ENCODE results near the gene TM2D1. TPM values are rescaled to one million over a fixed set of nuclear protein-coding genes. Genes with fewer than 3 reads are reported as not detected.

The TM2D1 gene
- total and polyA plus RNA-seq, 4 donors = 13.7 to 33.4 (median 25.7) TPM

DNA sequence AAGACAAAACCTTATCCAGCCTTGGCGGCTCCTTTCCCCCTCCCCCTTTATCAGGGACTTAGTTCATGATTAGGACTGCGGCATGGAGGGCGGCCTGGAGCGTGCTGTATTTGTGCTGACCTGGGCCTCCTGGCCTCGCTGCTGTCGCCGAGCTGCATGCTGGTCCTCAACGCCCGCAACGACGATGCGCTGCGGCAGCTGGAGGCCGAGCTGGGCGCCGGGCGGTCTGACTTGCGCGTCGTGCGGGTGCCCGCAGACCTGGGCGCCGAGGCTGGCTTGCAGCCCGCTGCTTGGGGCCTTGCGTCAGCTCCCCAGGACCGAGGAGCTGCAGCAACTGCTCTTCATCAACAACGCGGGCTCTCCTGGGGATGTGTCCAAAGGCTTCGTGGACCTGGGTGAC, 70.9 kb downstream of the TM2D1 start:
- TF ChIP-seq RXRA (IDR thresholded peaks at IDR 0.05) (no peak), REST (IDR thresholded peaks at IDR 0.05) (no peak), RAD21 (IDR thresholded peaks at IDR 0.05) (no peak), GABPA (IDR thresholded peaks at IDR 0.05 in 1 of 2, conservative IDR thresholded peaks at IDR 0.05 in 1 of 2) (no peak), NR2F2 (IDR thresholded peaks at IDR 0.05) (no peak), HNF4G (IDR thresholded peaks at IDR 0.05) (no peak)
- TF ChIP-seq, protein P1, sequence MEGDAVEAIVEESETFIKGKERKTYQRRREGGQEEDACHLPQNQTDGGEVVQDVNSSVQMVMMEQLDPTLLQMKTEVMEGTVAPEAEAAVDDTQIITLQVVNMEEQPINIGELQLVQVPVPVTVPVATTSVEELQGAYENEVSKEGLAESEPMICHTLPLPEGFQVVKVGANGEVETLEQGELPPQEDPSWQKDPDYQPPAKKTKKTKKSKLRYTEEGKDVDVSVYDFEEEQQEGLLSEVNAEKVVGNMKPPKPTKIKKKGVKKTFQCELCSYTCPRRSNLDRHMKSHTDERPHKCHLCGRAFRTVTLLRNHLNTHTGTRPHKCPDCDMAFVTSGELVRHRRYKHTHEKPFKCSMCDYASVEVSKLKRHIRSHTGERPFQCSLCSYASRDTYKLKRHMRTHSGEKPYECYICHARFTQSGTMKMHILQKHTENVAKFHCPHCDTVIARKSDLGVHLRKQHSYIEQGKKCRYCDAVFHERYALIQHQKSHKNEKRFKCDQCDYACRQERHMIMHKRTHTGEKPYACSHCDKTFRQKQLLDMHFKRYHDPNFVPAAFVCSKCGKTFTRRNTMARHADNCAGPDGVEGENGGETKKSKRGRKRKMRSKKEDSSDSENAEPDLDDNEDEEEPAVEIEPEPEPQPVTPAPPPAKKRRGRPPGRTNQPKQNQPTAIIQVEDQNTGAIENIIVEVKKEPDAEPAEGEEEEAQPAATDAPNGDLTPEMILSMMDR (IDR thresholded peaks at IDR 0.05; ENCODE audit: low read depth, low read length, missing input control) = no peak
- DNase-seq (ENCODE audit: low spot score) = no peak
- Histone ChIP-seq H3K9me3 (ENCODE audit: control insufficient read depth in 4 of 4, low read length in 3 of 4) (no peaks in the 10 kb centered on the region), H3K4me3 (ENCODE audit: low read depth in 1 of 3, low read length in 3 of 3) (no peak overlapping the region), H3K4me1 (ENCODE audit: control insufficient read depth in 4 of 4, insufficient read depth in 4 of 4, low read length in 3 of 4) (no peaks in the 10 kb centered on the region), H3K27me3 (ENCODE audit: control insufficient read depth in 4 of 4, insufficient read depth in 4 of 4, low read length in 3 of 4) (no peaks in the 10 kb centered on the region), H3K27ac (ENCODE audit: low read depth in 1 of 2, low read length in 2 of 2) (no peak overlapping the region), H3K9ac (ENCODE audit: low read depth in 1 of 2, low read length in 2 of 2) (no peak overlapping the region), H3K36me3 (ENCODE audit: control insufficient read depth in 4 of 4, insufficient read depth in 3 of 4, low read depth in 1 of 4, low read length in 3 of 4) (no peaks in the 10 kb centered on the region)
- WGBS = 93% methylated on average over 30 of the region's 30 CpGs

DNA sequence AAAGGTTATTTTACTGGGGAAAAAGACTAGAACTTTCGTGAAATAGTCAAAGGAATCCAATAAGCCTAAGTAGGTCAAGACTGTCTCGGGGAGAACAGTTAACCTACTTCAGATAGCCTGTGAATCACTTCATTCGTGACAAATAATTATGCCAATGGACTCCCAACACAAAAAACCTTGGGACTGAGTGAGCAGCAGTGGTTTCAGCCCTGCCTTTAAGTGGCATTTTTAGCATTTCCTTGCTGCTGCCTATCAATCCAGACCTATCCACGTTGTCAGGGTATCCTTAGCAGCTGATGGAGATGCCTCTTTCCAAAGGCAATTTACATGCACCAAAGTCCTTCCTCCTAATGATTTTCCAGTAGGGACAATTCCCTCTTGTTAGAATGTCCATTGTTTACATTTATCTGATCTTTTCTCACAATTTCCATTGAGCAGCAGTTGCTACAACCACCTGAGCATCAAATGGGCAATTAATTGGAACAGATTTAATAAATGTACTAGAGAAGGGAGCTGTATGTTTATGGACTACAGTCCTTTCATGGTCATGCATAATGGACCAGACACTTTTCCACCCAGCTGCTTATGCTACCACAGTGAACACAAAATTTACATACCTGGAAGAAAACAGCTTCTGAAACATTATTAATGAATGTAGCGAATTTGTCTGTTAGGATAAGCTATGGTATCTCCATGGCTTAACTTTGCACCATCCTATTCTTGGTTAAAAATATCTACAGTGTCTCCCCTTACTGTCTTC, 75.8 kb downstream of the TM2D1 start:
- no peak overlapping the region for H3K4me3 ChIP-seq (ENCODE audit: low read depth in 1 of 3, low read length in 3 of 3)
- H3K27ac ChIP-seq (ENCODE audit: low read depth in 1 of 2, low read length in 2 of 2) = no peak overlapping the region
- H3K27me3 ChIP-seq (ENCODE audit: control insufficient read depth in 4 of 4, insufficient read depth in 4 of 4, low read length in 3 of 4) = no peaks in the 10 kb centered on the region
- WGBS = 83% methylated on average over 5 of the region's 5 CpGs
- H3K9ac ChIP-seq (ENCODE audit: low read depth in 1 of 2, low read length in 2 of 2) = no peak overlapping the region
- H3K4me1 ChIP-seq (ENCODE audit: control insufficient read depth in 4 of 4, insufficient read depth in 4 of 4, low read length in 3 of 4) = peaks cover 0 to 2% (median 0%) of the 10 kb centered on the region in 4 donors
- DNase-seq (ENCODE audit: low spot score) = no peak
- H3K9me3 ChIP-seq (ENCODE audit: control insufficient read depth in 4 of 4, low read length in 3 of 4) = no peaks in the 10 kb centered on the region
- TF ChIP-seq EGR1 (IDR thresholded peaks at IDR 0.05; ENCODE audit: low read depth in 2 of 2) = no peak
- TF ChIP-seq, protein P1 (IDR thresholded peaks at IDR 0.05; ENCODE audit: low read depth, low read length, missing input control) = no peak
- H3K36me3 ChIP-seq (ENCODE audit: control insufficient read depth in 4 of 4, insufficient read depth in 3 of 4, low read depth in 1 of 4, low read length in 3 of 4) = no peaks in the 10 kb centered on the region

All from liver (tissue), 9 donors.